Fibroblast of lung (primary cell): ENCODE results near the gene FLNC. TPM values are rescaled to one million over a fixed set of nuclear protein-coding genes. Genes with fewer than 3 reads are reported as not detected.

Experiments used
- DNase-seq, 2 donors: peaks; one replicate each; pipeline versions ENCODE4 v3.0.0 to v3.0.0-alpha.2; 2010; ENCODE audit warnings: low read depth in 2 of 2
- H2AFZ ChIP-seq: 2 replicates; pipeline ENCODE4 v1.5.1; 2012; ENCODE audit warnings: low read length, control low read depth, inconsistent platforms
- H3K27ac ChIP-seq: 2 replicates; pipeline ENCODE4 v1.5.1; 2011; ENCODE audit warnings: low read length, control low read depth; ENCODE audit not compliant: insufficient read depth
- H3K27me3 ChIP-seq: 2 replicates; pipeline ENCODE4 v1.5.1; 2011; ENCODE audit warnings: mild to moderate bottlenecking, low read length; ENCODE audit not compliant: control insufficient read depth, insufficient read depth
- H3K36me3 ChIP-seq: 2 replicates; pipeline ENCODE4 v1.5.1; 2011; ENCODE audit warnings: low read length; ENCODE audit not compliant: control insufficient read depth, insufficient read depth
- H3K4me1 ChIP-seq: 2 replicates; pipeline ENCODE4 v1.5.1; 2011; ENCODE audit warnings: low read length; ENCODE audit not compliant: control insufficient read depth, insufficient read depth; ENCODE audit errors: extremely low read depth
- H3K4me2 ChIP-seq: 2 replicates; pipeline ENCODE4 v1.5.1; 2011; ENCODE audit warnings: low read length, control low read depth; ENCODE audit not compliant: insufficient read depth; ENCODE audit errors: extremely low read depth
- H3K4me3 ChIP-seq, 4 experiments: fragments of 200-600 bp in 1 of 4; sonication (generic) in 1 of 4; replicated peaks in 1 of 4; 2 replicates each; pipeline ENCODE4 v1.5.1; 2011 to 2016; ENCODE audit warnings: low read length in 4 of 4, low read depth in 3 of 4, mild to moderate bottlenecking in 3 of 4, control low read depth in 2 of 4, inconsistent platforms in 1 of 4, mixed read lengths in 1 of 4; ENCODE audit not compliant: insufficient read depth in 1 of 4; ENCODE audit errors: control extremely low read depth in 1 of 4
- H3K79me2 ChIP-seq: 2 replicates; pipeline ENCODE4 v1.5.1; 2012; ENCODE audit warnings: mild to moderate bottlenecking, low read length, inconsistent platforms; ENCODE audit not compliant: control insufficient read depth, insufficient read depth
- H3K9ac ChIP-seq: 2 replicates; pipeline ENCODE4 v1.5.1; 2011; ENCODE audit warnings: mild to moderate bottlenecking, low read length, control low read depth; ENCODE audit not compliant: insufficient read depth
- H3K9me3 ChIP-seq: 2 replicates; pipeline ENCODE4 v1.5.1; 2012; ENCODE audit warnings: low read depth, low read length; ENCODE audit not compliant: control insufficient read depth, insufficient read depth
- H4K20me1 ChIP-seq: 2 replicates; pipeline ENCODE4 v1.5.1; 2011; ENCODE audit warnings: low read length; ENCODE audit not compliant: control insufficient read depth, insufficient read depth; ENCODE audit errors: extremely low read depth
- CTCF ChIP-seq, 2 donors: IDR thresholded peaks in 1 of 2; conservative IDR thresholded peaks in 1 of 2; 1 replicate in 1 of 2; 2 replicates in 1 of 2; pipeline ENCODE4 v1.5.1; 2011 to 2012; ENCODE audit warnings: low read length in 2 of 2, control low read depth in 1 of 2, inconsistent platforms in 1 of 2, low read depth in 1 of 2, mild to moderate bottlenecking in 1 of 2
- EZH2 ChIP-seq: IDR thresholded peaks from 2 replicates; pipeline ENCODE4 v1.5.1; 2012; ENCODE audit warnings: low read length, control low read depth, mild to moderate bottlenecking; ENCODE audit errors: missing control alignments
- polyA plus RNA-seq, 2 donors: library from polyadenylated mRNA; depleted of rRNA in 1 of 2; stranded (reverse) in 1 of 2; unstranded in 1 of 2; fragments of >200 nt; gene quantifications; 2 replicates each; pipeline ENCODE4 v1.2.1, GENCODE V29; 2011 to 2012; ENCODE audit warnings: missing spikeins in 1 of 2
- total RNA-seq: library from RNA; depleted of rRNA; stranded (reverse); fragments of >200 nt; gene quantifications from 2 replicates; pipeline ENCODE4 v1.2.1, GENCODE V29; 2014

FLNC gene
- total and polyA plus RNA-seq, 2 donors (not counting 1 experiment from before 2014, with no cell fraction given) = 29.3 to 191 TPM

DNA sequence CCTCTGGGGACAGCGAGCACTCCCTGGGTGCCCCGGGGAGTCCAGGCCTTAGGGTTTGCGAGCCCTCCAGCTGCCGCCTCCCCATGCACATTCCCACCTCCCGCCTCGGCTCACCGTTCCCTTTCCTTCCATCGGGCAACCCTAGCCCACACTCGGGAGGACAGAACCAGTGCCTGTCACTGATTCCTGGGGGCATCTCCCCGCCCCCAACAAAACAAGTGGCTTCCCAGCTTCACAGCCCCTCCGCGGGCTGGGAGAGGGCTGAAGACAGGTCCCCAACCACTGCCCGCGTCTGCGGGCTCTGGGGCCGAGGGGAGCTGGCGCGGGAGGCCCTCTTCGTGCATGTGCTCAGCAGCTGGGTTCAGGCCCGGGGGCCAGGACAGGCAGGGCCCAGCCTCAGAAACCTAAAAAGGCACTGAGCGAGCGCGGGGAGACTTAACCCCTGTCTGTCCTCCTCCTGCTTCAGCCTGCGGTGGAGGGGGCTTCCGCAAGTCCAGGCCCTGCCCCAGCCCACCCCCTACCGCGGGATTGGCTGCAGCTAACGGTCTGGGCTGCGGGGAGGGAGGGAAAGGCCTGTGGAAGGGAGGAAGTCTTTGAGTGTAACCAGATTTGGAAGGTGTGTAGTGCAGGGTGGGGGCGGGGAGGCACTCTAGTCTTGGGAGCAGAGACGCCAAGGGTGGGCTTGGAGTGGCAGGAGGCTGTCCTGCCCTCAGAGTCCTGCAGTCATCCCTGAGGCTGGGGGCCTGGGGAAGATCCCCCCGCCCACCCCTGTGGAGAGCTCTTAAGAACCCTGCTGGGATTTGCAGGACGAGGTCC is 1.2 kb downstream of the FLNC start:
- peak; percentile 74 to 87 for DNase-seq
- Histone ChIP-seq H3K4me1 (peaks cover 32% of the 10 kb centered on the region), H3K36me3 (peaks cover 13% of the 10 kb centered on the region), H2AFZ (no peak overlapping the region), H3K9me3 (no peaks in the 10 kb centered on the region), H3K4me3 (peak overlapping the region; percentile 82 to 96 (median 94)), H3K4me2 (peak overlapping the region; percentile 87), H3K9ac (peak overlapping the region; percentile 85), H3K27me3 (no peaks in the 10 kb centered on the region), H4K20me1 (no peaks in the 10 kb centered on the region), H3K27ac (peak overlapping the region; percentile 85), H3K79me2 (peaks cover 48% of the 10 kb centered on the region)
- TF ChIP-seq EZH2 (no peak), CTCF (conservative IDR thresholded peaks at IDR 0.05 in 1 of 2, IDR thresholded peaks at IDR 0.05 in 1 of 2; ENCODE audit: low read depth in 1 of 2, low read length in 2 of 2) (no peak)

GRCh38 chr7:128831994-128832879 is 2.0 kb downstream of the FLNC start:
- Histone ChIP-seq H3K79me2 (peaks cover 53% of the 10 kb centered on the region), H2AFZ (no peak overlapping the region), H3K4me3 (peak overlapping the region; percentile 82 to 96 (median 94)), H3K9me3 (no peaks in the 10 kb centered on the region), H4K20me1 (no peaks in the 10 kb centered on the region), H3K36me3 (peaks cover 20% of the 10 kb centered on the region), H3K9ac (peak overlapping the region; percentile 85), H3K27ac (peak overlapping the region; percentile 85), H3K4me1 (peaks cover 29% of the 10 kb centered on the region), H3K4me2 (peak overlapping the region; percentile 91), H3K27me3 (no peaks in the 10 kb centered on the region)
- DNase-seq = peak; percentile 43 to 64
- TF ChIP-seq EZH2 (no peak), CTCF (conservative IDR thresholded peaks at IDR 0.05 in 1 of 2, IDR thresholded peaks at IDR 0.05 in 1 of 2; ENCODE audit: low read depth in 1 of 2, low read length in 2 of 2) (no peak)

- no peak for DNase-seq
- Histone ChIP-seq H3K4me2 (peak overlapping the region; percentile 91), H2AFZ (no peak overlapping the region), H3K27ac (peak overlapping the region; percentile 85), H3K9me3 (no peaks in the 10 kb centered on the region), H3K36me3 (peaks cover 25% of the 10 kb centered on the region), H3K9ac (peak overlapping the region; percentile 63), H3K79me2 (peaks cover 53% of the 10 kb centered on the region), H3K4me3 (peak overlapping the region; percentile 82 to 96 (median 94)), H3K4me1 (peaks cover 25% of the 10 kb centered on the region), H3K27me3 (no peaks in the 10 kb centered on the region), H4K20me1 (no peaks in the 10 kb centered on the region)
- TF ChIP-seq EZH2 (no peak), CTCF (conservative IDR thresholded peaks at IDR 0.05 in 1 of 2, IDR thresholded peaks at IDR 0.05 in 1 of 2; ENCODE audit: low read depth in 1 of 2, low read length in 2 of 2) (no peak)
Measured at GRCh38 chr7:128832880-128833147, 2.6 kb downstream of the FLNC start.
